ENCODE results near the gene TBX2.

- TF ChIP-seq CTCF (IDR thresholded peaks at IDR 0.05) (no peak), POLR2A (IDR thresholded peaks at IDR 0.05) (no peak)
Observed at GRCh38 chr17:61398721-61399130, 917 bp upstream of the TBX2 start.

Measured in adrenal gland (tissue), 5 donors.